OCI-LY1 (cell line): ENCODE results near the gene BTN3A1.

Experiments
- H2AFZ ChIP-seq: fragments of 200-600 bp; sonication (generic), shearing (Covaris generic); 2 replicates; pipeline ENCODE4 v1.6.0; 2014; ENCODE audit warnings: antibody characterized with exemption, mild to moderate bottlenecking, low read length
- H3F3A ChIP-seq: fragments of 200-600 bp; sonication (generic), shearing (Covaris generic); 2 replicates; pipeline ENCODE4 v1.6.0; 2014; ENCODE audit warnings: mild to moderate bottlenecking, antibody characterized with exemption, low read length, moderate library complexity; ENCODE audit not compliant: insufficient read depth
- H3K27ac ChIP-seq: fragments of 200-600 bp; sonication (generic); 2 replicates; pipeline ENCODE4 v1.5.1; 2014; ENCODE audit warnings: low read length, mixed run types, mild to moderate bottlenecking, low read depth; ENCODE audit not compliant: poor library complexity, severe bottlenecking
- H3K27me3 ChIP-seq: fragments of 200-600 bp; sonication (generic); 2 replicates; pipeline ENCODE4 v1.6.0; 2014; ENCODE audit warnings: antibody characterized with exemption, mild to moderate bottlenecking, low read length, moderate library complexity; ENCODE audit not compliant: insufficient read depth
- H3K36me3 ChIP-seq: fragments of 200-600 bp; sonication (generic); 2 replicates; pipeline ENCODE4 v1.6.1; 2014; ENCODE audit warnings: mild to moderate bottlenecking, antibody characterized with exemption, low read length, moderate library complexity, mixed read lengths; ENCODE audit not compliant: insufficient read depth
- H3K4me1 ChIP-seq: fragments of 200-600 bp; sonication (generic); 2 replicates; pipeline ENCODE4 v1.5.1; 2014; ENCODE audit warnings: mild to moderate bottlenecking, low read length, moderate library complexity; ENCODE audit not compliant: insufficient read depth, severe bottlenecking
- H3K4me2 ChIP-seq: fragments of 200-600 bp; sonication (generic), shearing (Covaris generic); 2 replicates; pipeline ENCODE4 v1.6.1; 2014; ENCODE audit warnings: low read length
- H3K4me3 ChIP-seq: fragments of 200-600 bp; sonication (generic); 2 replicates; pipeline ENCODE4 v1.5.1; 2014; ENCODE audit warnings: low read length, low read depth, mild to moderate bottlenecking, mixed read lengths; ENCODE audit not compliant: poor library complexity, severe bottlenecking
- H3K79me2 ChIP-seq: fragments of 200-600 bp; shearing (Covaris generic); 2 replicates; pipeline ENCODE4 v1.6.1; 2016; ENCODE audit warnings: mixed run types, low read length, mixed read lengths; ENCODE audit not compliant: insufficient read depth
- H3K9ac ChIP-seq: fragments of 200-600 bp; sonication (generic), shearing (Covaris generic); 2 replicates; pipeline ENCODE4 v1.6.1; 2014; ENCODE audit warnings: mild to moderate bottlenecking, low read length, mixed read lengths
- H3K9me2 ChIP-seq: fragments of 200-600 bp; sonication (generic), shearing (Covaris generic); 2 replicates; pipeline ENCODE4 v1.6.1; 2014; ENCODE audit warnings: low read depth, mild to moderate bottlenecking, low read length, mixed read lengths
- H3K9me3 ChIP-seq: fragments of 200-600 bp; shearing (Covaris generic); 2 replicates; pipeline ENCODE4 v1.6.1; 2014; ENCODE audit warnings: low read length, mixed read lengths
- H4K20me1 ChIP-seq: fragments of 200-600 bp; sonication (generic), shearing (Covaris generic); 2 replicates; pipeline ENCODE4 v1.6.0; 2016; ENCODE audit warnings: mild to moderate bottlenecking, low read length; ENCODE audit not compliant: insufficient read depth
- EZH2 ChIP-seq: fragments of 200-600 bp; sonication (generic), shearing (Covaris generic); IDR thresholded peaks from 2 replicates; pipeline ENCODE4 v1.8.0; 2017; ENCODE audit warnings: borderline replicate concordance, mixed run types, mild to moderate bottlenecking, antibody characterized with exemption, low read length, moderate library complexity, mixed read lengths
- TF ChIP-seq, protein P1 (sequence below): fragments of 200-600 bp; sonication (generic), shearing (Covaris generic); IDR thresholded peaks from 2 replicates; pipeline ENCODE4 v1.5.1; 2017; ENCODE audit warnings: mild to moderate bottlenecking, antibody characterized with exemption, low read length, moderate library complexity, mixed read lengths

BTN3A1 gene

DNA sequence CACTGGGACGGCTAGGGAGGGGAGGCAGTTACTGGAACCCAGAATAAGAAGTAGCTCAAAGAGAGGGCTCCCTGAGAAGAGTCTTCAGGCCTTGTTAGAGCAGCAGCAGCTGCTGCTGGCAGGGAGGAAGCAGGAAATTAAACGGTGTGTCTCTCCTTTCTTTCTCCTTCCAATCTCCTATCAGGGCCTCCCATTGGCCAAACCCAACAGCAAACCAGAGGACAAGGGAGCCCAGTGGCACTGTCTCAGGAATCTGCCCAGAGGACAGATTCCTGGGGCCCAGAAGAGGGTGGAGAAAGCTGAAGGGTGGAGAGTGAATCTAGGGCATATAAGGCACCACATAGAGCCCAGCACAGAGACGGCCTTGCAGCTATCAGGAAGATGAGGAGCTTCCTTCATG lies 10.2 kb downstream of the BTN3A1 start:
- no peaks in the 10 kb centered on the region for H3F3A ChIP-seq
- TF ChIP-seq, protein P1, sequence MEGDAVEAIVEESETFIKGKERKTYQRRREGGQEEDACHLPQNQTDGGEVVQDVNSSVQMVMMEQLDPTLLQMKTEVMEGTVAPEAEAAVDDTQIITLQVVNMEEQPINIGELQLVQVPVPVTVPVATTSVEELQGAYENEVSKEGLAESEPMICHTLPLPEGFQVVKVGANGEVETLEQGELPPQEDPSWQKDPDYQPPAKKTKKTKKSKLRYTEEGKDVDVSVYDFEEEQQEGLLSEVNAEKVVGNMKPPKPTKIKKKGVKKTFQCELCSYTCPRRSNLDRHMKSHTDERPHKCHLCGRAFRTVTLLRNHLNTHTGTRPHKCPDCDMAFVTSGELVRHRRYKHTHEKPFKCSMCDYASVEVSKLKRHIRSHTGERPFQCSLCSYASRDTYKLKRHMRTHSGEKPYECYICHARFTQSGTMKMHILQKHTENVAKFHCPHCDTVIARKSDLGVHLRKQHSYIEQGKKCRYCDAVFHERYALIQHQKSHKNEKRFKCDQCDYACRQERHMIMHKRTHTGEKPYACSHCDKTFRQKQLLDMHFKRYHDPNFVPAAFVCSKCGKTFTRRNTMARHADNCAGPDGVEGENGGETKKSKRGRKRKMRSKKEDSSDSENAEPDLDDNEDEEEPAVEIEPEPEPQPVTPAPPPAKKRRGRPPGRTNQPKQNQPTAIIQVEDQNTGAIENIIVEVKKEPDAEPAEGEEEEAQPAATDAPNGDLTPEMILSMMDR = no peak
- TF ChIP-seq EZH2 = no peak
- peaks cover 11% of the 10 kb centered on the region; the same call in 1 of the 2 replicates for H3K27me3 ChIP-seq
- H3K4me1 ChIP-seq = no peaks in the 10 kb centered on the region
- no peak overlapping the region for H2AFZ ChIP-seq
- H3K4me2 ChIP-seq = no peak overlapping the region
- H3K27ac ChIP-seq = no peak overlapping the region
- H3K4me3 ChIP-seq = no peak overlapping the region
- H3K36me3 ChIP-seq = no peaks in the 10 kb centered on the region; the same call in 1 of the 2 replicates
- H4K20me1 ChIP-seq = no peaks in the 10 kb centered on the region
- 0 out of 2 replicates have a peak, but pooled peaks cover 2% of the 10 kb centered on the region for H3K9me3 ChIP-seq
- no peak overlapping the region for H3K9ac ChIP-seq
- H3K9me2 ChIP-seq = no peaks in the 10 kb centered on the region
- no peaks in the 10 kb centered on the region for H3K79me2 ChIP-seq

DNA sequence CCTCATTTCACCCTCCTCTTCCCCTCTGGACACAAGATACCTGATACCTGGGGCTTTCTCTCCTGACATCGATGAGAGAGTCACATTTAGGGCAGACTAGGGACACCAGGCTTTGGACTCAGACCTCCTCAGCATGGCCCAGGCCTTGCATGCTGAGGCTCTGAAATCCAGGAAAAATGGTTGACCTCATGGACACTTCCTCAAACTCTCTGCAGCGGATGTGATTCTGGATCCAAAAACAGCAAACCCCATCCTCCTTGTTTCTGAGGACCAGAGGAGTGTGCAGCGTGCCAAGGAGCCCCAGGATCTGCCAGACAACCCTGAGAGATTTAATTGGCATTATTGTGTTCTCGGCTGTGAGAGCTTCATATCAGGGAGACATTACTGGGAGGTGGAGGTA lies 10.9 kb downstream of the BTN3A1 start:
- no peak overlapping the region for H2AFZ ChIP-seq
- H4K20me1 ChIP-seq = no peaks in the 10 kb centered on the region
- H3K4me2 ChIP-seq = no peak overlapping the region
- H3K9me3 ChIP-seq = peaks cover 5% of the 10 kb centered on the region; the same call in 1 of the 2 replicates
- H3K9me2 ChIP-seq = no peaks in the 10 kb centered on the region
- no peaks in the 10 kb centered on the region for H3F3A ChIP-seq
- TF ChIP-seq, protein P1 = no peak
- TF ChIP-seq EZH2 = no peak
- no peak overlapping the region for H3K27ac ChIP-seq
- no peak overlapping the region for H3K4me3 ChIP-seq
- no peaks in the 10 kb centered on the region; the same call in 1 of the 2 replicates for H3K36me3 ChIP-seq
- H3K79me2 ChIP-seq = no peaks in the 10 kb centered on the region
- no peak overlapping the region for H3K9ac ChIP-seq
- H3K4me1 ChIP-seq = no peaks in the 10 kb centered on the region
- peaks cover 11% of the 10 kb centered on the region; the same call in 1 of the 2 replicates for H3K27me3 ChIP-seq

DNA sequence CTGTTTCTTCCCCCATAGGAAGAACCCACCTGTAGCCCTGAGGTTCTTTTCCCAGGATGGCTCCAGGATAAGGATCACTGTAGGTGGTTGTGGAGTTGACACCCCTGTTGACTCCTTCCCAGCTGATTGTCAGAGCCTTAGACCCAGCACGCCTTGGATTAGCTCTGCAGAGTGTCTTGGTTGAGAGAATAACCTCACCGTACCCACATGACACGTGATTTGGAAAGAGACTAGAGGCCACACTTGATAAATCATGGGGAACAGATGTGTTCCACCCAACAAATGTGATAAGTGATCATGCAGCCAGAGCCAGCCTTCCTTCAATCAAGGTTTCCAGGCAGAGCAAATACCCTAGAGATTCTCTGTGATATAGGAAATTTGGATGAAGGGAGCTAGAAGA lies 12.2 kb downstream of the BTN3A1 start:
- TF ChIP-seq EZH2 = no peak

DNA sequence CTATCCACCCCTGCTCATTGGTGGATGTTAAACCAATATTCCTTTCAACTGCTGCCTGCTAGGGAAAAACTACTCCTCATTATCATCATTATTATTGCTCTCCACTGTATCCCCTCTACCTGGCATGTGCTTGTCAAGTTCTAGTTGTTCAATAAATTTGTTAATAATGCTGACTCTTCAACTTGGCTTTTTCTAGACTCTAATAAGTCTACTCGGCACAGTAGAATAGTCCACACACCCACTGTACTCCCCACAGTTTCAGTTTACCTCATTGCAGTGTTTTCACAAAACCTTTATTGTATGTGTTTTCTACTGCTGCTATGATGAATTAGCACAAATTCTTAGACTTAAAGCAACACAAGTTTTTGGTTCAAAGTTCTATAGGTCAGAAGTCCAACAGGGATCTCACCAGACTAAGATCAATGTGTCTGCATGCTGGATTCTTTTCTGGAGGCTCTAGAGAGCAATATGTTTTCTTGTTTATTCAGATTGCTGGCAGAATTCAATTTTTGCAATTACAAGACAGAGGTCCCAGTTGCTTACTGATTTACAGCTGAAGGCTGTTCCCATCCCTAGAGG lies 13.1 kb downstream of the BTN3A1 start:
- Histone ChIP-seq H4K20me1 (no peaks in the 10 kb centered on the region), H3K27ac (no peak overlapping the region), H3K79me2 (no peaks in the 10 kb centered on the region), H3K4me3 (no peak overlapping the region), H3F3A (no peaks in the 10 kb centered on the region), H2AFZ (no peak overlapping the region), H3K4me2 (no peak overlapping the region), H3K9ac (no peak overlapping the region), H3K4me1 (no peaks in the 10 kb centered on the region), H3K27me3 (peaks cover 11% of the 10 kb centered on the region; the same call in 1 of the 2 replicates), H3K36me3 (no peaks in the 10 kb centered on the region; the same call in 1 of the 2 replicates), H3K9me3 (peaks cover 12% of the 10 kb centered on the region; the same call in 1 of the 2 replicates), H3K9me2 (no peaks in the 10 kb centered on the region)
- no peak for TF ChIP-seq EZH2
- TF ChIP-seq, protein P1 = no peak

More for the DNA sequence above, 12.2 kb downstream of the BTN3A1 start:
- H3K4me2 ChIP-seq = no peak overlapping the region
- no peaks in the 10 kb centered on the region for H3F3A ChIP-seq
- H3K27me3 ChIP-seq = peaks cover 11% of the 10 kb centered on the region; the same call in 1 of the 2 replicates
- H4K20me1 ChIP-seq = no peaks in the 10 kb centered on the region
- H3K9ac ChIP-seq = no peak overlapping the region
- no peaks in the 10 kb centered on the region for H3K4me1 ChIP-seq
- H3K79me2 ChIP-seq = no peaks in the 10 kb centered on the region
- no peaks in the 10 kb centered on the region; the same call in 1 of the 2 replicates for H3K36me3 ChIP-seq
- H3K4me3 ChIP-seq = no peak overlapping the region
- H3K9me3 ChIP-seq = peaks cover 10% of the 10 kb centered on the region; the same call in 1 of the 2 replicates
- H3K9me2 ChIP-seq = no peaks in the 10 kb centered on the region
- no peak overlapping the region for H2AFZ ChIP-seq
- no peak overlapping the region for H3K27ac ChIP-seq
